A549 (cell line): Measurements from ENCODE around the gene WIPF3. TPM values are rescaled to one million over a fixed set of nuclear protein-coding genes. Genes with fewer than 3 reads are reported as not detected.

Source experiments
- ATAC-seq, 2 experiments: fragments of 200-7000 bp in 1 of 2; fragments of >200 bp in 1 of 2; cut with Nextera tagmentation in 1 of 2; cut with Tn5 transposase in 1 of 2; 3 replicates each; pipeline versions ENCODE4 v1.8.0 to v1.9.1; 2018 to 2020; ENCODE audit warnings: mild to moderate bottlenecking in 1 of 2, moderate library complexity in 1 of 2
- CTCF ChIA-PET: fragments of 300-600 bp; sonication (Branson Sonifier 250); formaldehyde crosslinking; extraction: SDS; loops from one replicate; lab custom pipeline; 2021; ENCODE audit warnings: antibody characterized with exemption, inconsistent platforms; lab: Yijun Ruan, JAX
- POLR2A ChIA-PET: fragments of 350-600 bp; formaldehyde crosslinking; extraction: SDS; loops from one replicate; lab custom pipeline; 2021; ENCODE audit warnings: antibody characterized with exemption, inconsistent platforms; lab: Yijun Ruan, JAX
- DNase-seq, 2 experiments: peaks; one replicate each; pipeline versions ENCODE4 v3.0.0 to v3.0.0-alpha.2; 2011 to 2016; ENCODE audit warnings: low read depth in 1 of 2, low spot score in 1 of 2
- FAIRE-seq: peaks from 2 replicates; lab custom pipeline; 2011; peaks lifted over from hg19 to GRCh38; lab: Jason Lieb, UNC
- H3K27ac ChIP-seq, 2 experiments: fragments of >200 bp; sonication (Bioruptor Twin); formaldehyde crosslinking; 3 replicates each; pipeline ENCODE4 v1.5.1; 2016 to 2017
- H3K4me1 ChIP-seq: fragments of >200 bp; sonication (Bioruptor Twin); formaldehyde crosslinking; 3 replicates; pipeline ENCODE4 v1.6.1; 2016
- H3K4me2 ChIP-seq: fragments of >200 bp; sonication (Bioruptor Twin); formaldehyde crosslinking; 3 replicates; pipeline ENCODE4 v1.6.1; 2016
- H3K4me3 ChIP-seq: fragments of >200 bp; sonication (Bioruptor Twin); formaldehyde crosslinking; 3 replicates; pipeline ENCODE4 v1.5.1; 2016
- H3K9me3 ChIP-seq: fragments of >200 bp; sonication (Bioruptor Twin); formaldehyde crosslinking; 3 replicates; pipeline ENCODE4 v1.6.1; 2016
- ATOH8 ChIP-seq: fragments of 250-450 bp; sonication (Bioruptor Pico); IDR thresholded peaks from 2 replicates; pipeline ENCODE4 v1.5.0; 2020; ENCODE audit warnings: low read depth, mild to moderate bottlenecking, moderate library complexity
- BCL3 ChIP-seq: fragments of >200 bp; sonication (Bioruptor Twin); formaldehyde crosslinking; IDR thresholded peaks from 3 replicates; pipeline ENCODE4 v1.6.1; 2016
- CBX2 ChIP-seq: fragments of 200-600 bp; sonication (generic); IDR thresholded peaks from 2 replicates; pipeline ENCODE4 v1.6.1; 2016; ENCODE audit warnings: low read depth, mild to moderate bottlenecking, borderline replicate concordance
- CBX8 ChIP-seq: fragments of 200-600 bp; sonication (generic); IDR thresholded peaks from 2 replicates; pipeline ENCODE4 v1.6.1; 2016
- CHD4 ChIP-seq: fragments of 200-600 bp; sonication (generic); IDR thresholded peaks from 2 replicates; pipeline ENCODE4 v1.6.1; 2016; ENCODE audit warnings: antibody characterized with exemption, mild to moderate bottlenecking, borderline replicate concordance
- CTCF ChIP-seq: fragments of >200 bp; sonication (Bioruptor Twin); formaldehyde crosslinking; IDR thresholded peaks from 3 replicates; pipeline ENCODE4 v1.5.1; 2016
- EHMT2 ChIP-seq: fragments of 200-600 bp; sonication (generic); IDR thresholded peaks from 2 replicates; pipeline ENCODE4 v1.6.1; 2016; ENCODE audit warnings: antibody characterized with exemption, low read depth, mild to moderate bottlenecking, moderate library complexity
- FOSB ChIP-seq: fragments of 250-450 bp; sonication (Bioruptor Pico); IDR thresholded peaks from 2 replicates; pipeline ENCODE4 v1.5.0; 2020; ENCODE audit warnings: mild to moderate bottlenecking, moderate library complexity
- FOSL2 ChIP-seq, 2 experiments: fragments of 450-650 bp in 1 of 2; fragments of >200 bp in 1 of 2; sonication (Bioruptor Twin) in 1 of 2; formaldehyde crosslinking; IDR thresholded peaks; 2 replicates each; pipeline versions ENCODE4 v1.5.0 to v1.6.1; 2016 to 2020; ENCODE audit warnings: mild to moderate bottlenecking in 1 of 2, moderate library complexity in 1 of 2
- FOXS1 ChIP-seq: fragments of 250-450 bp; sonication (Bioruptor Pico); IDR thresholded peaks from 2 replicates; pipeline ENCODE4 v1.5.0; 2020; ENCODE audit warnings: mild to moderate bottlenecking, moderate library complexity
- HOXA7 ChIP-seq: fragments of 250-450 bp; sonication (Bioruptor Pico); IDR thresholded peaks from 2 replicates; pipeline ENCODE4 v1.5.0; 2020; ENCODE audit warnings: mild to moderate bottlenecking, moderate library complexity
- HOXB13 ChIP-seq: fragments of 250-450 bp; sonication (Bioruptor Pico); IDR thresholded peaks from 2 replicates; pipeline ENCODE4 v1.5.0; 2020; ENCODE audit warnings: low read depth, mild to moderate bottlenecking, moderate library complexity
- PBX3 ChIP-seq: IDR thresholded peaks from 2 replicates; pipeline ENCODE4 v1.6.1; 2012
- RAD21 ChIP-seq, 2 experiments: fragments of >200 bp in 1 of 2; sonication (Bioruptor Twin) in 1 of 2; formaldehyde crosslinking in 1 of 2; IDR thresholded peaks in 1 of 2; conservative IDR thresholded peaks in 1 of 2; 2 replicates in 1 of 2; 3 replicates in 1 of 2; pipeline ENCODE4 v1.6.1; 2012 to 2018; ENCODE audit warnings: inconsistent platforms in 1 of 2
- RARB ChIP-seq: fragments of 250-450 bp; sonication (Bioruptor Pico); IDR thresholded peaks from 2 replicates; pipeline ENCODE4 v1.8.0; 2021; ENCODE audit warnings: mild to moderate bottlenecking, moderate library complexity
- REST ChIP-seq: fragments of 200-600 bp; sonication (generic); IDR thresholded peaks from 2 replicates; pipeline ENCODE4 v1.6.1; 2016; ENCODE audit warnings: antibody characterized with exemption, mild to moderate bottlenecking, moderate library complexity
- SMC3 ChIP-seq: fragments of >200 bp; sonication (Bioruptor Twin); formaldehyde crosslinking; IDR thresholded peaks from 3 replicates; pipeline ENCODE4 v1.6.1; 2018; ENCODE audit warnings: inconsistent platforms
- ZFP36 ChIP-seq: fragments of 450-650 bp; IDR thresholded peaks from 2 replicates; pipeline ENCODE4 v1.6.1; 2014; ENCODE audit warnings: borderline replicate concordance; ENCODE audit not compliant: partially characterized antibody
- WGBS: methylation state at CpG from one replicate; pipeline ENCODE4 v1.1.6; 2017; ENCODE audit errors: missing lambda C conversion rate; 5-methylcytosine and 5-hydroxymethylcytosine counted together
- polyA plus RNA-seq, 4 experiments: library from polyadenylated mRNA; depleted of rRNA in 3 of 4; stranded (reverse); fragments of >200 nt; fragmentation: RNase III in 1 of 4; extraction: RNeasy Plus Mini Kit Qiagen cat#74134 plus additional on column Dnase treatment in 1 of 4; gene quantifications; 2 replicates in 3 of 4; 3 replicates in 1 of 4; pipeline ENCODE4 v1.2.3, GENCODE V29; 2011 to 2017

Gene WIPF3
- polyA plus RNA-seq, 2 of the 4 experiments (the other 2 are of a cell fraction) = 0.10 to 0.30 TPM

- Histone ChIP-seq H3K27ac (no peak overlapping the region), H3K9me3 (no peaks in the 10 kb centered on the region), H3K4me3 (no peak overlapping the region), H3K4me2 (no peak overlapping the region), H3K4me1 (no peaks in the 10 kb centered on the region)
- peak in 1 of 2 experiments; percentile 70; a peak in 3 of 6 replicates for ATAC-seq
- ChIA-PET POLR2A (no interaction called here), CTCF (interaction anchor here (0.6 to 1.0 kb wide), 3 partner anchors 17 to 113 kb away, joined by 3 read pairs; no protein-coding TSS in a partner anchor)
- WGBS = 35% methylated on average over 8 of the region's 8 CpGs
- TF ChIP-seq ATOH8 (CRISPR knock-in tag) = no peak
- no peak for TF ChIP-seq PBX3
- no peak for TF ChIP-seq HOXA7 (CRISPR knock-in tag)
- TF ChIP-seq FOXS1 = no peak
- TF ChIP-seq REST = no peak
- TF ChIP-seq FOSL2 (IDR thresholded peaks at IDR 0.05) = no peak
- TF ChIP-seq FOSL2 (CRISPR knock-in tag; IDR thresholded peaks at IDR 0.05) = no peak
- TF ChIP-seq CBX8 = no peak
- no peak for TF ChIP-seq EHMT2
- TF ChIP-seq BCL3 = no peak
- TF ChIP-seq SMC3 = no peak
- no peak for TF ChIP-seq RARB (CRISPR knock-in tag)
- no peak for TF ChIP-seq CHD4
- TF ChIP-seq RAD21 (conservative IDR thresholded peaks at IDR 0.05 in 1 of 2, IDR thresholded peaks at IDR 0.05 in 1 of 2) = no peak
- TF ChIP-seq CBX2 = no peak
- TF ChIP-seq HOXB13 (CRISPR knock-in tag) = no peak
- TF ChIP-seq ZFP36 = no peak
- no peak for TF ChIP-seq CTCF
- TF ChIP-seq FOSB (CRISPR knock-in tag) = no peak
- DNase-seq = no peak
- FAIRE-seq = no peak
Measured at GRCh38 chr7:29854257-29854938, 48.1 kb downstream of the WIPF3 start.
